Pancreas (tissue), 10 donors: Measurements from ENCODE around the gene C11orf91. TPM values are rescaled to one million over a fixed set of nuclear protein-coding genes. Genes with fewer than 3 reads are reported as not detected.
"Not testable (repeated sequence)": the region's sequence is repeated elsewhere in the genome, so short reads cannot be mapped to it uniquely, and the experiment has no call there.

ENCODE experiments used
- ATAC-seq, 4 donors: fragments of 200-7000 bp; cut with Tn5 transposase; one replicate each; pipeline versions ENCODE4 v1.8.0 to v1.9.1; 2020; ENCODE audit warnings: mild to moderate bottlenecking in 4 of 4, moderate library complexity in 4 of 4
- DNase-seq, 6 donors: peaks; one replicate each; pipeline ENCODE4 v3.0.0-alpha.2; 2020
- FAIRE-seq: peaks from 2 replicates; lab custom pipeline; 2012; peaks lifted over from hg19 to GRCh38; lab: Jason Lieb, UNC
- H3K27ac ChIP-seq, 4 donors: fragments of 200-600 bp; sonication (generic); 1 replicate in 3 of 4; 2 replicates in 1 of 4; pipeline versions ENCODE4 v1.5.0 to v1.8.0; 2020
- H3K27me3 ChIP-seq, 4 donors: fragments of 200-600 bp; one replicate each; pipeline ENCODE4 v1.8.0; 2021
- H3K36me3 ChIP-seq, 3 donors: fragments of 200-600 bp; sonication (generic) in 1 of 3; one replicate each; pipeline versions ENCODE4 v1.5.0 to v1.8.0; 2020 to 2021
- H3K4me1 ChIP-seq, 3 donors: fragments of 200-600 bp; one replicate each; pipeline ENCODE4 v1.8.0; 2021
- H3K4me3 ChIP-seq, 4 donors: fragments of 200-600 bp; sonication (generic) in 2 of 4; one replicate each; pipeline versions ENCODE4 v1.5.0 to v1.8.0; 2020 to 2021
- H3K9me3 ChIP-seq, 4 donors: fragments of 200-600 bp; one replicate each; pipeline ENCODE4 v1.8.0; 2021
- CTCF ChIP-seq, 4 donors: fragments of 200-600 bp; sonication (generic) in 3 of 4; IDR thresholded peaks; one replicate each; pipeline versions ENCODE4 v1.5.0 to v1.8.0; 2021; ENCODE audit warnings: antibody characterized with exemption in 4 of 4
- WGBS, 2 donors: extraction: QIAGEN DNeasy Blood & Tissue Kit; methylation state at CpG; one replicate each; pipeline ENCODE4 v1.1.7; 2013; 5-methylcytosine and 5-hydroxymethylcytosine counted together
- intact Hi-C, 3 donors: fragments of 100-400 bp; cut with DNase I; formaldehyde crosslinking; loops; one replicate each; pipeline versions ENCODE4 v1.11.1 to v1.14.2; 2022
- polyA plus RNA-seq, 2 donors: library from polyadenylated mRNA; stranded (reverse); fragments of 200-250 nt; gene quantifications; one replicate each; pipeline ENCODE4 v1.2.3, GENCODE V29; 2013
- total RNA-seq, 6 donors: library from RNA; stranded (reverse); fragmentation: NEBNext Ultra II Directional in 4 of 6; extraction: Animal tissue kit (Norgen Biotek cat#: 25700) in 4 of 6; gene quantifications; one replicate each; pipeline versions ENCODE4 v1.2.1 to v1.2.4, GENCODE V29; 2021 to 2023
- donor health status: healthy with polysubstance abuse.
- donor health status: DM: no; HTN: no; CAD: no; lungs with moderate emphysema.
- donor health status: DM: no; HTN: no; CAD: no.
- donor health status: control.
- donor health status: control.
- donor health status: Bipolar disorder and iron deficiency.
- donor health status: DM: yes; HTN: yes; CAD: no.
- donor health status: DM: no; HTN: no; CAD: no.
- donor health status: DM: no; HTN: no; CAD: no.
- donor health status: DM: yes; HTN: yes; CAD: no.

The C11orf91 gene
- total and polyA plus RNA-seq, 8 donors = 0.26 to 0.31 (median 0.28) TPM; not detected in 5

GRCh38 chr11:33667819-33668467, 32.7 kb downstream of the C11orf91 start:
- intact Hi-C loops = no loop called here
- H3K27ac ChIP-seq = no peak overlapping the region
- no peak for ATAC-seq
- H3K4me3 ChIP-seq = no peak overlapping the region
- 88% methylated on average over 17 to 18 of the region's 18 CpGs for WGBS, 2 donors
- no peaks in the 10 kb centered on the region for H3K4me1 ChIP-seq
- no peak for FAIRE-seq
- H3K27me3 ChIP-seq = no peaks in the 10 kb centered on the region
- no peaks in the 10 kb centered on the region for H3K36me3 ChIP-seq
- DNase-seq = no peak
- TF ChIP-seq CTCF (IDR thresholded peaks at IDR 0.05) = no peak
- H3K9me3 ChIP-seq = no peaks in the 10 kb centered on the region

GRCh38 chr11:33665350-33666106, 35.1 kb downstream of the C11orf91 start:
- Histone ChIP-seq H3K9me3 (no peaks in the 10 kb centered on the region), H3K27ac (no peak overlapping the region), H3K4me3 (no peak overlapping the region), H3K4me1 (no peaks in the 10 kb centered on the region), H3K36me3 (no peaks in the 10 kb centered on the region), H3K27me3 (no peaks in the 10 kb centered on the region)
- intact Hi-C loops = no loop called here
- TF ChIP-seq CTCF (IDR thresholded peaks at IDR 0.05) = no peak
- FAIRE-seq (no peak), DNase-seq (no peak), ATAC-seq (no peak)
- WGBS, 2 donors = 78 to 84% methylated on average over 6 of the region's 6 CpGs

- no peak for ATAC-seq
These were observed 35.8 kb downstream of the C11orf91 start for GRCh38 chr11:33664827-33665226.

GRCh38 chr11:33664166-33664565, 36.5 kb downstream of the C11orf91 start:
- WGBS, 2 donors = 75 to 80% methylated on average over 6 of the region's 6 CpGs
- Histone ChIP-seq H3K27ac (no peak overlapping the region), H3K4me1 (no peaks in the 10 kb centered on the region), H3K27me3 (no peaks in the 10 kb centered on the region), H3K36me3 (no peaks in the 10 kb centered on the region), H3K9me3 (no peaks in the 10 kb centered on the region), H3K4me3 (no peak overlapping the region)
- TF ChIP-seq CTCF (IDR thresholded peaks at IDR 0.05) = no peak
- ATAC-seq (no peak), DNase-seq (no peak), FAIRE-seq (no peak)
- intact Hi-C loops = no loop called here

More at GRCh38 chr11:33664827-33665226, 35.8 kb downstream of the C11orf91 start:
- Histone ChIP-seq H3K9me3 (no peaks in the 10 kb centered on the region), H3K27ac (no peak overlapping the region), H3K4me1 (no peaks in the 10 kb centered on the region), H3K36me3 (no peaks in the 10 kb centered on the region), H3K4me3 (no peak overlapping the region), H3K27me3 (no peaks in the 10 kb centered on the region)
- DNase-seq (no peak), FAIRE-seq (no peak)
- WGBS, 2 donors = 68 to 75% methylated on average over 4 of the region's 4 CpGs
- intact Hi-C loops = no loop called here
- no peak for TF ChIP-seq CTCF (IDR thresholded peaks at IDR 0.05)

- DNase-seq (no peak), ATAC-seq (no peak), FAIRE-seq (no peak)
- Histone ChIP-seq H3K27ac (no peak overlapping the region), H3K4me3 (no peak overlapping the region), H3K4me1 (no peaks in the 10 kb centered on the region), H3K9me3 (no peaks in the 10 kb centered on the region), H3K36me3 (no peaks in the 10 kb centered on the region), H3K27me3 (no peaks in the 10 kb centered on the region)
- intact Hi-C loops = no loop called here
- no peak for TF ChIP-seq CTCF (IDR thresholded peaks at IDR 0.05)
These were observed 37.5 kb downstream of the C11orf91 start for GRCh38 chr11:33663121-33663520.

GRCh38 chr11:33661526-33661925, 39.1 kb downstream of the C11orf91 start:
- intact Hi-C loops, ATAC-seq, H3K9me3 ChIP-seq, H3K36me3 ChIP-seq, DNase-seq, H3K27me3 ChIP-seq, FAIRE-seq, H3K4me1 ChIP-seq, H3K27ac ChIP-seq, H3K4me3 ChIP-seq: not testable (repeated sequence)
- 77 to 91% methylated on average over 7 of the region's 7 CpGs for WGBS, 2 donors
